ENCODE results near the gene ADIPOQ. TPM values are rescaled to one million over a fixed set of nuclear protein-coding genes. Genes with fewer than 3 reads are reported as not detected.
"Not testable (repeated sequence)": the region's sequence is repeated elsewhere in the genome, so short reads cannot be mapped to it uniquely, and the experiment has no call there.

Gene ADIPOQ
- total RNA-seq, 2 donors from 2014 or later = not detected

DNA sequence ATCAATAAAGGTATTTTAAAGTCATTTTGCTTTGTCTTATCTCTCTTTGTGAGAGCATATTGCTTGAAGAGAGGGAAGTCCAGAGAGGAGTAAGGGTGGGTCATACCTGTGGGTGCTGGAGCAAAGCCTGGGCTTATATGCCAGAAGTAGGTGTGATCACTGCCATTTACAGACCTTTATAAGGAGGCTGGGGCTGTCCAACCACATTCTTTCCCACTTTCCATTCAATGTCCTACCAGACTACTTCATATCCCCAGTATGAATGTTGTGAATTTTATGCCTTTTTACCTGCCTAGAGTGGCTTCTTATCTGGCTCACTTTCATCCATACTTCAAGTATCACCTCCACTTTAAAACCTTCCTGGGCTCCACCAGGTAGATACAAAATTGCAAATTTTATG is 48.4 kb downstream of the ADIPOQ start:
- ATAC-seq (replicated peaks) = no peak
- Mint-ChIP-seq H3K27ac (no peak overlapping the region), H3K36me3 (ENCODE audit: low read depth) (no peaks in the 10 kb centered on the region), H3K9me3 (no peaks in the 10 kb centered on the region), H3K27me3 (no peaks in the 10 kb centered on the region), H3K4me3 (no peak overlapping the region), H3K4me1 (peaks cover 3% of the 10 kb centered on the region)

- ATAC-seq (replicated peaks); H3K27ac Mint-ChIP-seq; H3K4me1 Mint-ChIP-seq; H3K27me3 Mint-ChIP-seq; H3K9me3 Mint-ChIP-seq; H3K4me3 Mint-ChIP-seq; H3K36me3 Mint-ChIP-seq (ENCODE audit: low read depth): not testable (repeated sequence)
These were observed 50.6 kb downstream of the ADIPOQ start for GRCh38 chr3:186893071-186893470.

GRCh38 chr3:186895406-186895805 is 52.9 kb downstream of the ADIPOQ start:
- Mint-ChIP-seq H3K36me3 (ENCODE audit: low read depth) (no peaks in the 10 kb centered on the region), H3K9me3 (no peaks in the 10 kb centered on the region), H3K27ac (peak overlapping the region; percentile 46), H3K4me1 (peaks cover 6% of the 10 kb centered on the region), H3K4me3 (no peak overlapping the region), H3K27me3 (no peaks in the 10 kb centered on the region)
- ATAC-seq (replicated peaks) = no peak

GRCh38 chr3:186896006-186896405 is 53.5 kb downstream of the ADIPOQ start:
- Mint-ChIP-seq H3K27me3 (no peaks in the 10 kb centered on the region), H3K27ac (no peak overlapping the region), H3K4me3 (no peak overlapping the region), H3K36me3 (ENCODE audit: low read depth) (no peaks in the 10 kb centered on the region), H3K9me3 (no peaks in the 10 kb centered on the region), H3K4me1 (peaks cover 12% of the 10 kb centered on the region)
- ATAC-seq (replicated peaks) = no peak

GRCh38 chr3:186896875-186897274 is 54.4 kb downstream of the ADIPOQ start:
- Mint-ChIP-seq H3K27me3 (no peaks in the 10 kb centered on the region), H3K4me1 (peaks cover 15% of the 10 kb centered on the region), H3K27ac (no peak overlapping the region), H3K4me3 (no peak overlapping the region), H3K36me3 (ENCODE audit: low read depth) (no peaks in the 10 kb centered on the region), H3K9me3 (no peaks in the 10 kb centered on the region)
- no peak for ATAC-seq (replicated peaks)

- Mint-ChIP-seq H3K27ac (no peak overlapping the region), H3K4me3 (no peak overlapping the region)
These were observed 58.7 kb downstream of the ADIPOQ start for GRCh38 chr3:186901135-186901734.

GRCh38 chr3:186902154-186902553 is 59.6 kb downstream of the ADIPOQ start:
- peaks cover 19% of the 10 kb centered on the region for H3K4me1 Mint-ChIP-seq
- peaks cover 28% of the 10 kb centered on the region for H3K9me3 Mint-ChIP-seq
- no peaks in the 10 kb centered on the region for H3K27me3 Mint-ChIP-seq
- H3K4me3 Mint-ChIP-seq = no peak overlapping the region
- no peak for ATAC-seq (replicated peaks)
- no peaks in the 10 kb centered on the region for H3K36me3 Mint-ChIP-seq (ENCODE audit: low read depth)
- no peak overlapping the region for H3K27ac Mint-ChIP-seq

More at GRCh38 chr3:186901135-186901734, 58.7 kb downstream of the ADIPOQ start:
- Mint-ChIP-seq H3K27me3 (no peaks in the 10 kb centered on the region), H3K4me1 (peaks cover 15% of the 10 kb centered on the region), H3K9me3 (peaks cover 19% of the 10 kb centered on the region), H3K36me3 (ENCODE audit: low read depth) (no peaks in the 10 kb centered on the region)
- ATAC-seq (replicated peaks) = peak; percentile 31

DNA sequence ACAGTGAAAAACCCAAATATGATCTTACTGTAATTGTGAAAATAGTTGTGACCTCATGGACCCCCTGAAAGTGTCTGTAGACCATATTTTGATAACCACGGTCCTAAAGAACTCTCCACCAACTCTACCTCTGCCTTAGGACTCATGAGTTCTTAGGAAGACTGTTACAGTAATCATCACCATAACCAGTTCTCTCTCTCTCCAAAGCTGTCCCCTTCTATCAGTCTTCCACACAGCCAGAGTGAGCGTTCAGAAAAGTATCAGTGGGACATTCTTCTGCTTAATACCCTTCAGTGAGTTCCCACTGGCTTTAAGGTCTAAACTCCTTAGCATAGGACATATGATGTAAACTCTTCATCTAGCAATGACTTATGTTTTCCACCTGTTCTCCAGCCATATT is 60.2 kb downstream of the ADIPOQ start:
- Mint-ChIP-seq H3K9me3 (peaks cover 31% of the 10 kb centered on the region), H3K36me3 (ENCODE audit: low read depth) (no peaks in the 10 kb centered on the region), H3K4me1 (peaks cover 19% of the 10 kb centered on the region), H3K27me3 (no peaks in the 10 kb centered on the region), H3K4me3 (no peak overlapping the region), H3K27ac (no peak overlapping the region)
- ATAC-seq (replicated peaks) = no peak

- H3K9me3 Mint-ChIP-seq = peaks cover 38% of the 10 kb centered on the region
- not testable (repeated sequence) for H3K27me3 Mint-ChIP-seq; H3K27ac Mint-ChIP-seq; ATAC-seq (replicated peaks); H3K4me3 Mint-ChIP-seq; H3K36me3 Mint-ChIP-seq (ENCODE audit: low read depth)
- H3K4me1 Mint-ChIP-seq = peaks cover 19% of the 10 kb centered on the region
These were observed 61.2 kb downstream of the ADIPOQ start for GRCh38 chr3:186903676-186904075.

DNA sequence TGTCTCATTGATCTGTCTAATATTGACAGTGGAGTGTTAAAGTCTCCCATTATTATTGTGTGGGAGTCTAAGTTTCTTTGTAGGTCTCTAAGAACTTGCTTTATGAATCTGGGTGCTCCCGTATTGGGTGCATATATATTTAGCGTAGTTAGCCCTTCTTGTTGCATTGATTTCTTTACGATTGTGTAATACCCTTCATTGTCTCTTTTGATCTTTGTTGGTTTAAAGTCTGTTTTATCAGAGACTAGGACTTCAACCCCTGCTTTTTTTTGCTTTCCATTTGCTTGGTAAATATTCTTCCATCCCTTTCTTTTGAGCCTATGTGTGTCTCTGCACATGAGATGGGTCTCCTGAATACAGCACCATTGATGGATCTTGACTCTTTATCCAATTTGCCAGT is 64.6 kb downstream of the ADIPOQ start:
- H3K36me3 Mint-ChIP-seq (ENCODE audit: low read depth); H3K27ac Mint-ChIP-seq; H3K27me3 Mint-ChIP-seq; H3K4me1 Mint-ChIP-seq; ATAC-seq (replicated peaks); H3K4me3 Mint-ChIP-seq: not testable (repeated sequence)
- peaks cover 38% of the 10 kb centered on the region for H3K9me3 Mint-ChIP-seq

Other genes with a start within 250 kb of the ADIPOQ start
- gene AHSG, start 229.7 kb upstream of the ADIPOQ start, total RNA-seq = not detected
- gene FETUB, start 202.3 kb upstream of the ADIPOQ start, total RNA-seq = not detected
- gene HRG, start 176.7 kb upstream of the ADIPOQ start, total RNA-seq = not detected
- not detected for gene KNG1, start 125.4 kb upstream of the ADIPOQ start, total RNA-seq
- gene EIF4A2, start 59.1 kb upstream of the ADIPOQ start, total RNA-seq = 100 to 1,000 TPM; 266 to 346 TPM
- 100 to 1,000 TPM in 1 of 2 donors, 10 to 100 TPM in 1; 87.1 to 108 TPM for gene RFC4, start 36.2 kb upstream of the ADIPOQ start, total RNA-seq
- 10 to 100 TPM; 68.0 to 77.4 TPM for gene ST6GAL1, start 87.8 kb downstream of the ADIPOQ start, total RNA-seq